ENCODE data around the gene CD74. TPM values are rescaled to one million over a fixed set of nuclear protein-coding genes. Genes with fewer than 3 reads are reported as not detected.

The CD74 gene
- total RNA-seq, 1 donor from 2014 or later = not detected

DNA sequence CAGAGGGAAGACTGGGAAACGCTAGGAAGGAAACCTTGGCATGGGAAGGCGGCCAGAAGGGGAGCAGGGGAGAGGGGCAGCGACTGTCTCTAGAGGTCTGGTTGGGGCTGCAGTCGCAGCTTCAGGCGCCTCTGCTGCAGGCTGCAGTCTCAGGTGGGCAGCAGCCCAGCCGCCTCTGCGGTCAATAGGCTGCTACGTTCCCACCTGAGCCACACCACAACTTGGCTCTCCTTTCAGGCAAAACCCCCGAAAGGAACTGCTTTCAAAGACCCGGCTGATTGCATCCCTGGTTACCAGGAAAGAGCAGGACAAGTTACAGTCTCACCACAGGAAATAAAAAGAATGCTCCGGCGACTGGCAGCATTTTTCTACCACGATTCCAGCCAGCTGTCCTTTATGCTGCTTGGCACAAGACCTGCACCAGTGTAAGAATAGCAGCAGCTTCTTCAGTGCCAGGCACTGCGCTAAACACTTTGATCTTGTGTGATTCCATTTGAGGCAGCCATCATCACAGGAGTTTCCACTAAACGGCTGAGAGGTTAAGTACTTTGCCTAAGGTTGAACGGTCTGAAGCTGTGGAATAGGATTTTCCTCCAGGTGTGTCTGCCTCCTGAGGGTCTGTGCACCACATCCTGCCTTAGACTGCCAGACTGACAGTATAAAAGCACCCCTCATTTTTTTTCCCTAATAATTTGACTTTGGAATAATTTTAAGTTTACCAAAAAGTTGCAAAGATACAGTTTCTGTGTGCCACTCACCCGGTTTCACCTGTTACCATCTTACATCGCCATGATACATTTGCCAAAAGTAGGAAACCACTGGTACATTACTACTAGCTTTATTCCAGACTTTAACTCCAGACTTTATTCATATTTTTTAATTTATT, 29.3 kb upstream of the CD74 start:
- no peak overlapping the region for H3K4me3 Mint-ChIP-seq (ENCODE audit: unreplicated experiment)
- no peak overlapping the region for H3K27ac Mint-ChIP-seq (ENCODE audit: unreplicated experiment)
- H3K36me3 Mint-ChIP-seq (ENCODE audit: unreplicated experiment) = peaks cover 34% of the 10 kb centered on the region
- no peaks in the 10 kb centered on the region for H3K4me1 Mint-ChIP-seq (ENCODE audit: unreplicated experiment)
- TF ChIP-seq, protein P1, sequence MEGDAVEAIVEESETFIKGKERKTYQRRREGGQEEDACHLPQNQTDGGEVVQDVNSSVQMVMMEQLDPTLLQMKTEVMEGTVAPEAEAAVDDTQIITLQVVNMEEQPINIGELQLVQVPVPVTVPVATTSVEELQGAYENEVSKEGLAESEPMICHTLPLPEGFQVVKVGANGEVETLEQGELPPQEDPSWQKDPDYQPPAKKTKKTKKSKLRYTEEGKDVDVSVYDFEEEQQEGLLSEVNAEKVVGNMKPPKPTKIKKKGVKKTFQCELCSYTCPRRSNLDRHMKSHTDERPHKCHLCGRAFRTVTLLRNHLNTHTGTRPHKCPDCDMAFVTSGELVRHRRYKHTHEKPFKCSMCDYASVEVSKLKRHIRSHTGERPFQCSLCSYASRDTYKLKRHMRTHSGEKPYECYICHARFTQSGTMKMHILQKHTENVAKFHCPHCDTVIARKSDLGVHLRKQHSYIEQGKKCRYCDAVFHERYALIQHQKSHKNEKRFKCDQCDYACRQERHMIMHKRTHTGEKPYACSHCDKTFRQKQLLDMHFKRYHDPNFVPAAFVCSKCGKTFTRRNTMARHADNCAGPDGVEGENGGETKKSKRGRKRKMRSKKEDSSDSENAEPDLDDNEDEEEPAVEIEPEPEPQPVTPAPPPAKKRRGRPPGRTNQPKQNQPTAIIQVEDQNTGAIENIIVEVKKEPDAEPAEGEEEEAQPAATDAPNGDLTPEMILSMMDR (IDR thresholded peaks at IDR 0.05) = no peak
- H3K27me3 Mint-ChIP-seq (ENCODE audit: unreplicated experiment) = no peaks in the 10 kb centered on the region
- H3K9me3 Mint-ChIP-seq (ENCODE audit: unreplicated experiment) = no peaks in the 10 kb centered on the region
- DNase-seq (ENCODE audit: extremely low spot score, unreplicated experiment) = no peak

DNA sequence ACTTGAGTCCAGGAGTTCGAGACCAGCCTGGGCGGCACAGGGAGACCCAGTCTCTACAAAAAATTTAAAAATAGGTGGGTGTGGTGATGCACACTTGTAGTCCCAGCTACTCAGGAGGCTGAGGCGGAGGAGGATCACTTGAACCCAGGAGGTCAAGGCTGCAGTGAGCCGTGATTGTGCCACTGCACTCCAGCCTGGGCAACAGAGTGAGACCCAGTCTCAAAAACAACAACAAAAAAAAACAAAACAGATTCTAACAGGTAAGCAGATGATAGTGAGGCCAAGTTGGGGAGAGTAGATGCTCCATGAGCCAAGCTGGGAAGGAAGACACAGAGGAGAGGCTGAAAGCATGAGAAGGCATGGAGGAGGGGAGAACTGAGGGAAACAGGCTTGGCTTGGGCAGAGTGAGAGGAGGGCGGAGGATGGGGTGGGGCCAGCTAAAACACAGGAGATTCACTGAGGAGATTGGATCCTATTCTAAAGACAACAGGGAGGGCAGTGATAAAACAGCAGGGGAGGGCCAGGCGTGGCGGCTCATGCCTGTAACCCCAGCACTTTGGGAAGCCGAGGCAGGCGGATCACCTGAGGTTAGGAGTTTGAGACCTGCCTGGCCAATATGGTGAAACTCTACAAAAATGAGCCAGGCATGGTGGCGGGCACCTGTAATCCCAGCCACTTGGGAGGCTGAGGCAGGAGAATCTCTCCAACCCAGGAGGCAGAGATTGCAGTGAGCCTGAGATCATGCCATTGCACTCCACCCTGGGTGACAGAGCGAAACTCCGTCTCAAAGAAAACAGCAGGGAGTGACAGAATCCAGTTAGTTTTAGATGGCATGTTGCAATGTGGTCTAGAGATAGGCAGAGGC, 28.5 kb upstream of the CD74 start:
- TF ChIP-seq, protein P1 (IDR thresholded peaks at IDR 0.05) = no peak
- Mint-ChIP-seq H3K36me3 (ENCODE audit: unreplicated experiment) (peaks cover 25% of the 10 kb centered on the region), H3K27me3 (ENCODE audit: unreplicated experiment) (no peaks in the 10 kb centered on the region), H3K9me3 (ENCODE audit: unreplicated experiment) (no peaks in the 10 kb centered on the region), H3K4me3 (ENCODE audit: unreplicated experiment) (no peak overlapping the region), H3K4me1 (ENCODE audit: unreplicated experiment) (peaks cover 1% of the 10 kb centered on the region), H3K27ac (ENCODE audit: unreplicated experiment) (no peak overlapping the region)
- DNase-seq (ENCODE audit: extremely low spot score, unreplicated experiment) = no peak

DNA sequence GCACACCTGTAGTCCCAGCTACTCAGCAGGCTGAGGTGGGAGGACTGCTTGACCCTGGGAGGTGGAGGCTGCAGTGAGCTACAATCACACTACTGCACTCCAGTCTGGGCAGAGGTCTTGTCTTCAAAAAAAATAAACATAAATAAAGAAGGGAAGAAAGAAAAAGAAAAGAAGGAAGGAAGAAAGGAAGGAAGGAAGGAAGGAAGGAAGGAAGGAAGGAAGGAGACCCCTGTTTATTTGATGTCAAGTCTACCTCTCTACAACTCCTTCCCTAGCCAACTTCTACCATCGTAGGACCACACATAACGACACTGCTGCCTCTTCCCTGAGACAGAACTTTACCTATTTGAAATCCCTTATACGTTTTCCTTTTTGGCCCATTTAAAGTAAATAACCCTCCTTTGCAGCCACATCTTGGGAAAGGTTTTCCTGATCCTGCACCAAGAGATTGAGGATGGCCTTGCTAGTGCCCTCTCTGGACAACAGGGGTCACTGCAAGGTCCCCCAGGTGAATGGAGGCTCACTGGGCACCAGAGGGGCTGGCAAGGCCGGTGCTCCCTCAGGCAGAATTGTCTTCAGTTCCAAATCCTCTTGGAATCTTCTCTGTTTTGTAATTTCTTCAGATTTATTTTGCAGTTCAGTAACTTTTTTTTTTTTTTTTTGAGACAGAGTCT, 26.3 kb upstream of the CD74 start:
- no peaks in the 10 kb centered on the region for H3K27me3 Mint-ChIP-seq (ENCODE audit: unreplicated experiment)
- no peaks in the 10 kb centered on the region for H3K9me3 Mint-ChIP-seq (ENCODE audit: unreplicated experiment)
- DNase-seq (ENCODE audit: extremely low spot score, unreplicated experiment) = no peak
- H3K36me3 Mint-ChIP-seq (ENCODE audit: unreplicated experiment) = peaks cover 12% of the 10 kb centered on the region
- H3K4me3 Mint-ChIP-seq (ENCODE audit: unreplicated experiment) = no peak overlapping the region
- H3K4me1 Mint-ChIP-seq (ENCODE audit: unreplicated experiment) = peaks cover 5% of the 10 kb centered on the region
- TF ChIP-seq, protein P1 (IDR thresholded peaks at IDR 0.05) = peak; percentile 46
- H3K27ac Mint-ChIP-seq (ENCODE audit: unreplicated experiment) = no peak overlapping the region

DNA sequence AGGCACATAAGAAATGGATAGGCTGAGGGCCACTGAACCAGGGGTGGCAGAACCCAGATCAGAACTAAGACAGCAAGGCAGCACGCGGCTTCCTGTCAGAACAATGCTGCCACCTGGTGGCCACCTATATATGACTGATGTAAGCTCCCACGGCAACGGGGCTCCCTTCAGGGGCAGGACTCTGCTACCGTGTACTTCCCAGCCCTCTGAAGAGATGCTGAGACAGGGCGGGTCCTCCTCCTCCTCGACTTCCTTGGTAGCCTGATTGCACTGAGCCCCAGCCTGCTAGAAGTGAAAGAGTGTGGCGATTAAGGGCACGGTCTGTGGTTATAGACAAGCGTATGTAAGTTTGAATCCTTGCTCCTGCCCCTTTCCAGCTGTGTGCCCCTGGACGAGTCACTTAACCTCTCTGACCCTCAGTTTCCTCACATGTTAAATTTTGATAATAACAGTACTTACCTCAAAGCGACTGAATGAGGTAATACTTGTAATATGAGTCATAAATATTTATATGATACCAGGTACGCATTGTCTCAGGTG, 23.5 kb upstream of the CD74 start:
- Mint-ChIP-seq H3K27me3 (ENCODE audit: unreplicated experiment) (no peaks in the 10 kb centered on the region), H3K27ac (ENCODE audit: unreplicated experiment) (no peak overlapping the region), H3K36me3 (ENCODE audit: unreplicated experiment) (no peaks in the 10 kb centered on the region), H3K4me3 (ENCODE audit: unreplicated experiment) (no peak overlapping the region), H3K9me3 (ENCODE audit: unreplicated experiment) (no peaks in the 10 kb centered on the region), H3K4me1 (ENCODE audit: unreplicated experiment) (peaks cover 5% of the 10 kb centered on the region)
- TF ChIP-seq, protein P1 (IDR thresholded peaks at IDR 0.05) = peak; percentile 94
- peak; percentile 94 for DNase-seq (ENCODE audit: extremely low spot score, unreplicated experiment)

All from osteocyte (in vitro differentiated cells).